AG09309 (cell line): Measurements from ENCODE around the gene NDUFB10.

Source experiments
- DNase-seq: peaks from one replicate; pipeline ENCODE4 v3.0.0-alpha.2; 2010; ENCODE audit warnings: low read depth
- H3K4me3 ChIP-seq: 2 replicates; pipeline ENCODE4 v1.5.1; 2011; ENCODE audit warnings: mild to moderate bottlenecking, low read depth, low read length, moderate library complexity; ENCODE audit not compliant: control insufficient read depth
- TF ChIP-seq, protein P1 (sequence below): IDR thresholded peaks from 2 replicates; pipeline ENCODE4 v1.5.1; 2011; ENCODE audit warnings: mild to moderate bottlenecking, low read depth, low read length, inconsistent platforms; ENCODE audit not compliant: insufficient read depth, control insufficient read depth; ENCODE audit errors: missing control alignments

The NDUFB10 gene

DNA sequence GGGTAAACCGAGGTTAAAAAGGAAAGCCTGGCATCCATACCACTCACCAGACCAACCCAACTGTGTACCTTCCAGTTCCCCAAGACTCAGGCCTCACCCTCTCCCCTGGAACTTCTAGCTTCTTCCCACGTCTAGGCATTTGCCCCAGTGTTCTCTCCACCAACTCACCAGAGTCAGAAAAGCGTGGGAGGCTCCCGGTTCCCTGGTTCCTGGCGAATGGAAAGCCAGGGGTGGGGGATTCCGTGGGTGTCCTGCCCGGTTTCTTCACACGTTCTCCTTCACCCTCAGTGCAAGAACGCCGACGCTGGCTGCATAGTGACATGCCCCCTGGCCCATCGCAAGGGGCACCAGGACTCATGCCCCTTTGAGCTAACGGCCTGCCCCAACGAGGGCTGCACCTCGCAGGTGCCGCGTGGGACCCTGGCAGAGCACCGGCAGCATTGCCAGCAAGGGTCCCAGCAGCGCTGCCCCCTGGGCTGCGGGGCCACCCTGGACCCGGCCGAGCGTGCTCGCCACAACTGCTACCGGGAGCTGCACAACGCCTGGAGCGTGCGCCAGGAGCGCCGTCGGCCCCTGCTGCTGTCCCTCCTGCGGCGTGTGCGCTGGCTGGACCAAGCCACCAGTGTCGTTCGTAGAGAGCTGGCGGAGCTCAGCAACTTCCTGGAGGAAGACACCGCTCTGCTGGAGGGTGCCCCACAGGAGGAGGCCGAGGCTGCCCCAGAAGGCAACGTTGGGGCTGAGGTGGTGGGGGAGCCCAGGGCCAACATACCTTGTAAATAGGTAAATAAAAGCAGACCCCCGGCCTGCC is 9.0 kb downstream of the NDUFB10 start:
- TF ChIP-seq, protein P1, sequence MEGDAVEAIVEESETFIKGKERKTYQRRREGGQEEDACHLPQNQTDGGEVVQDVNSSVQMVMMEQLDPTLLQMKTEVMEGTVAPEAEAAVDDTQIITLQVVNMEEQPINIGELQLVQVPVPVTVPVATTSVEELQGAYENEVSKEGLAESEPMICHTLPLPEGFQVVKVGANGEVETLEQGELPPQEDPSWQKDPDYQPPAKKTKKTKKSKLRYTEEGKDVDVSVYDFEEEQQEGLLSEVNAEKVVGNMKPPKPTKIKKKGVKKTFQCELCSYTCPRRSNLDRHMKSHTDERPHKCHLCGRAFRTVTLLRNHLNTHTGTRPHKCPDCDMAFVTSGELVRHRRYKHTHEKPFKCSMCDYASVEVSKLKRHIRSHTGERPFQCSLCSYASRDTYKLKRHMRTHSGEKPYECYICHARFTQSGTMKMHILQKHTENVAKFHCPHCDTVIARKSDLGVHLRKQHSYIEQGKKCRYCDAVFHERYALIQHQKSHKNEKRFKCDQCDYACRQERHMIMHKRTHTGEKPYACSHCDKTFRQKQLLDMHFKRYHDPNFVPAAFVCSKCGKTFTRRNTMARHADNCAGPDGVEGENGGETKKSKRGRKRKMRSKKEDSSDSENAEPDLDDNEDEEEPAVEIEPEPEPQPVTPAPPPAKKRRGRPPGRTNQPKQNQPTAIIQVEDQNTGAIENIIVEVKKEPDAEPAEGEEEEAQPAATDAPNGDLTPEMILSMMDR: no peak

DNA sequence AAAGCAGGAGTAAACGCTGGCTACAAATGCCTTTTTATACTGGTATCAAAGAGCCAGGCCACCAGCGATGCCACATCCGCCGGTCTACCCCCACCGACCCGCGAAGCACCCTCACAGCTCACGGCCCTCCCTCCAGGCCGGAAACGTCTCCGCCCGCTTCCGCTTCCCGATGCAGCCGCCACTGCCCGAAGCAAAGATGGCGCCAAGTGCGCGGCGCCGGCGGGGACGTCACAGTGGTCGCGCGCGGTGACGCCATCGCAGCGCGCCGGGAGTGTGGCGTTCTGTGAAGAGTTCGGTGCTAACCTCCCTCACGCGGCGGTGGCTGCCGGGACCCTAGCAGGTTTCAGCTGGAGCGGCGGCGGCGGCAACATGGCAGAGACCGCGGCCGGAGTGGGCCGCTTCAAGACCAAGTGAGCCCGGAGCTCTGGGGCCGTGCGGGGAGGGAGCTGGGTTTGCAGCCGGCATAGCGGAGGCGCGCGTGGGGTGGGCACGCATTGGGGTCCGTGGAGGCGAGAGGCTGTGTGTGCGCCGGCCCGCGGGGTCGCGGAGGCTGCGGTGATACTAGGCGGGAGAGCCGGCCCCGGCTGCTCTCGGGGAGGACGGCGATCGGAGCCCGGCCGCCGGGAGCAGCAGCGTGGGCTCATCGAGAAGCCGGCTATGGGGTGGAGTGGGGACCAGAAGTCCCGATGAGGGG is 12.6 kb downstream of the NDUFB10 start, which contains the start of gene TBL3:
TBL3 (plus strand) TSS at position 258 of the 694 bp plus-strand sequence; CDS start at position 370, 112 bp downstream.
- TF ChIP-seq, protein P1: no peak
- peak within 1 kb of the TSS; percentile 92 for H3K4me3 ChIP-seq
- DNase-seq: peak; percentile 62

More for the DNA sequence above, 9.0 kb downstream of the NDUFB10 start:
- H3K4me3 ChIP-seq: no peak overlapping the region
- no peak for DNase-seq

DNA sequence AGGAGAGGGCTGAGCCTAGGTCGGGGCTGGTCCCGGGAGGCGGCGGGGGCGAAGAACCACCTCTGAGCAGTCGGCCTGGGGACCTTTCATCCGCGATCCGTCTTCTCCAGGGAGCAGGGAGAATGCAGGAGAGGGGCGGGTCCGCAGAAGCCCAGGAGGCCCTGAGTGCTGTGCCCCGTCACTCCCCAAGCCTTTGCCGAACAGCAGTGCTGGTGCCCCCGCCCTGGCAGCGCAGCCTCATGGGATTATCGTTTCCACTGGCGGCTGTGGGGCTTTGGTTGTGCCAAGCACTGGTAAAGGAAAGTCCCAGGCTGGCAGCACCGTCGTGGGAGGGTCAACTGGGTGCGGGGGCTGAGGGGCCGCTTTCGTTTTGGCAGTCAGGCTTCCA is 13.1 kb downstream of the NDUFB10 start:
- peak overlapping the region; percentile 92 for H3K4me3 ChIP-seq
- DNase-seq: no peak
- TF ChIP-seq, protein P1: no peak

DNA sequence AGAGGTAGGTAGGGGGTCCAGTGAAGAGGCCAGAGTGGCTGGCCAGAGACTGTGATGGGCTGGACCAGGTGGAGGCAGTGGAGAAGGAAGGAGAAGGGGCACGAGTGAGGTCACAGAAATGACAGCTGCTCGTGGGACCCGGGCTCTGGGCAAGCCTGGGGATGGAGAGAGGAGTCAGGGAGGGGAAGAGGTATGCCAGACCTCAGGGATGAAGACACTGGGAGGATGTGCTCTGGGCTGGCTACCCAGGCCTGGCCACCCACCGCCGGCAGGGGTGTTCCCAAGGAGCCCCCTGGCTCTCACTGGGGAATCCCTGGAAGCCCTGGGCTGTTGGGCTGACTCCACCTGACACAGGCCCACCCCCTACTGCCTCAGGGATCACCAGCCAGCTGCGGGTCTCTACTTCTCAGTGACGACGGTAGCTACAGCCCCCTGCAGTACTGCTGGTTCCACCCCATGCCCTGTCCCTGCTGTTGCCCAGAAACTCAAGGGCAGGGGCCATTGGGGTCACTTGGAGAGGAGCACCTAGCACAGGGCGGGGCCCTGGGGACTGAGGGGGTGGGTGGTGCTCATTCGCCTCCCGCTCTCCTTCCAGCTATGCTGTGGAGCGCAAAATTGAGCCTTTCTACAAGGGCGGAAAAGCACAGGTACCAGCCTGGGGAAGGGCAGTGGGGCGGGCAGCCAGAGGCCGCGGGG is 14.3 kb downstream of the NDUFB10 start:
- no peak overlapping the region for H3K4me3 ChIP-seq
- TF ChIP-seq, protein P1: no peak

DNA sequence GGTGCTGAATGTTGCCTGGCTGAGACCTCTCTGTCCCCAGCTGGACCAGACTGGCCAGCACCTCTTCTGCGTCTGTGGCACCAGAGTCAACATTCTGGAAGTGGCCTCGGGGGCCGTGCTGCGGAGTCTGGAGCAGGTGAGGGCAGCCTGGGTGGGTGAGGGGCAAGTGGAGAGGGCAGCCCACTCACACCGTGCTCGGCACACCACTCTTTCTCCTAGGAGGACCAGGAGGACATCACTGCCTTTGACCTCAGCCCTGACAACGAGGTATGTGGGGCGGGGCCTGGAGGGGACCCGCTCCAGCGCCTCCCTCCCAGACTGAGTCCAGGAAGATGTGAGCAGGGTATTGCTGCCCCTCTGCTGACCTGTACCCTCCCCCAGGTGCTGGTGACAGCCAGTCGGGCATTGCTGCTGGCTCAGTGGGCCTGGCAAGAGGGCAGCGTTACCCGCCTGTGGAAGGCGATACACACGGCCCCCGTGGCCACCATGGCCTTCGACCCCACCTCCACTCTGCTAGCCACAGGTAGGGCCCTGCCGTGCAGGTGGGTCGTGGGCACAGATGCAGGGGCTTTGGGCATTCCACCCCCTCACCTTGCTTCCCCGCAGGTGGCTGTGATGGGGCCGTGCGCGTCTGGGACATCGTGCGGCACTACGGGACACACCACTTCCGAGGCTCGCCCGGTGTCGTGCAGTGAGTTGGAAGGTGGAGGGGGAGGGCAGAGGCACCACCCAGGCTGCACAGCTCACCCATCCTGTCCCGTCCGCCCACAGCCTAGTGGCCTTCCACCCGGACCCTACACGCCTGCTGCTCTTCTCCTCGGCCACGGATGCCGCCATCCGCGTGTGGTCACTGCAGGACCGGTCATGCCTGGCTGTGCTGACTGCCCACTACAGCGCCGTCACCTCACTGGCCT is 15.1 kb downstream of the NDUFB10 start:
- no peak overlapping the region for H3K4me3 ChIP-seq
- no peak for DNase-seq
- TF ChIP-seq, protein P1: no peak

More for the DNA sequence above, 14.3 kb downstream of the NDUFB10 start:
- DNase-seq: no peak
